HEK293 (cell line): Measurements from ENCODE around the gene DYNLL1.

Experiments used
- AEBP2 ChIP-seq: fragments of 450-650 bp; formaldehyde crosslinking; IDR thresholded peaks from 2 replicates; pipeline ENCODE4 v1.5.1; 2016; ENCODE audit warnings: missing biosample characterization, missing genetic modification characterization, borderline replicate concordance
- BCL11A ChIP-seq: fragments of 450-650 bp; formaldehyde crosslinking; IDR thresholded peaks from 2 replicates; pipeline ENCODE4 v1.5.1; 2016; ENCODE audit warnings: low read depth, missing biosample characterization, missing genetic modification characterization
- BCL11B ChIP-seq: fragments of 450-650 bp; formaldehyde crosslinking; IDR thresholded peaks from 2 replicates; pipeline ENCODE4 v1.5.1; 2016; ENCODE audit warnings: low read depth, missing biosample characterization, missing genetic modification characterization
- BCL6B ChIP-seq: fragments of 450-650 bp; formaldehyde crosslinking; IDR thresholded peaks from 2 replicates; pipeline ENCODE4 v1.5.1; 2017; ENCODE audit warnings: missing biosample characterization, missing genetic modification characterization
- KLF1 ChIP-seq: fragments of 450-650 bp; formaldehyde crosslinking; IDR thresholded peaks from 2 replicates; pipeline ENCODE4 v1.5.1; 2016; ENCODE audit warnings: missing biosample characterization, missing genetic modification characterization
- OSR2 ChIP-seq: fragments of 450-650 bp; formaldehyde crosslinking; IDR thresholded peaks from 2 replicates; pipeline ENCODE4 v1.5.1; 2016; ENCODE audit warnings: missing biosample characterization, missing genetic modification characterization
- YY1 ChIP-seq: fragments of 450-650 bp; formaldehyde crosslinking; IDR thresholded peaks from 2 replicates; pipeline ENCODE4 v1.5.1; 2018; ENCODE audit warnings: missing biosample characterization, missing genetic modification characterization
- ZBTB20 ChIP-seq: fragments of 450-650 bp; formaldehyde crosslinking; IDR thresholded peaks from 2 replicates; pipeline ENCODE4 v1.5.1; 2016; ENCODE audit warnings: missing biosample characterization, missing genetic modification characterization
- ZBTB21 ChIP-seq: fragments of 450-650 bp; formaldehyde crosslinking; IDR thresholded peaks from 2 replicates; pipeline ENCODE4 v1.5.1; 2017; ENCODE audit warnings: missing biosample characterization, missing genetic modification characterization
- ZBTB8A ChIP-seq: fragments of 450-650 bp; formaldehyde crosslinking; IDR thresholded peaks from 2 replicates; pipeline ENCODE4 v1.5.1; 2016; ENCODE audit warnings: missing biosample characterization, missing genetic modification characterization
- ZFP3 ChIP-seq: fragments of 450-650 bp; formaldehyde crosslinking; IDR thresholded peaks from 2 replicates; pipeline ENCODE4 v1.5.1; 2016; ENCODE audit warnings: low read depth, missing biosample characterization, missing genetic modification characterization
- ZFP41 ChIP-seq: fragments of 450-650 bp; formaldehyde crosslinking; IDR thresholded peaks from 2 replicates; pipeline ENCODE4 v1.5.1; 2016; ENCODE audit warnings: missing biosample characterization, missing genetic modification characterization, borderline replicate concordance
- ZNF169 ChIP-seq: fragments of 450-650 bp; formaldehyde crosslinking; IDR thresholded peaks from 2 replicates; pipeline ENCODE4 v1.5.1; 2016; ENCODE audit warnings: missing biosample characterization, missing genetic modification characterization
- ZNF2 ChIP-seq: fragments of 450-650 bp; formaldehyde crosslinking; IDR thresholded peaks from 2 replicates; pipeline ENCODE4 v1.5.1; 2016; ENCODE audit warnings: missing biosample characterization, missing genetic modification characterization
- ZNF221 ChIP-seq: fragments of 450-650 bp; formaldehyde crosslinking; IDR thresholded peaks from 2 replicates; pipeline ENCODE4 v1.5.1; 2017; ENCODE audit warnings: missing biosample characterization, missing genetic modification characterization, borderline replicate concordance
- ZNF24 ChIP-seq: fragments of 450-650 bp; formaldehyde crosslinking; IDR thresholded peaks from 2 replicates; pipeline ENCODE4 v1.5.1; 2016; ENCODE audit warnings: missing biosample characterization, missing genetic modification characterization
- ZNF324 ChIP-seq: fragments of 450-650 bp; formaldehyde crosslinking; IDR thresholded peaks from 2 replicates; pipeline ENCODE4 v1.5.1; 2016; ENCODE audit warnings: missing biosample characterization, missing genetic modification characterization
- ZNF354C ChIP-seq: fragments of 450-650 bp; formaldehyde crosslinking; IDR thresholded peaks from 2 replicates; pipeline ENCODE4 v1.5.1; 2016; ENCODE audit warnings: missing biosample characterization, missing genetic modification characterization, low read depth, borderline replicate concordance
- ZNF366 ChIP-seq: fragments of 450-650 bp; formaldehyde crosslinking; conservative IDR thresholded peaks from 2 replicates; pipeline ENCODE4 v1.5.1; 2016; ENCODE audit warnings: missing biosample characterization, missing genetic modification characterization
- ZNF391 ChIP-seq: fragments of 450-650 bp; formaldehyde crosslinking; IDR thresholded peaks from 2 replicates; pipeline ENCODE4 v1.5.1; 2016; ENCODE audit warnings: low read depth, missing biosample characterization, missing genetic modification characterization, borderline replicate concordance
- ZNF404 ChIP-seq: fragments of 450-650 bp; formaldehyde crosslinking; IDR thresholded peaks from 2 replicates; pipeline ENCODE4 v1.5.1; 2017; ENCODE audit warnings: missing biosample characterization, missing genetic modification characterization
- ZNF416 ChIP-seq: fragments of 450-650 bp; formaldehyde crosslinking; IDR thresholded peaks from 2 replicates; pipeline ENCODE4 v1.5.1; 2016; ENCODE audit warnings: missing biosample characterization, missing genetic modification characterization
- ZNF449 ChIP-seq: fragments of 450-650 bp; formaldehyde crosslinking; IDR thresholded peaks from 2 replicates; pipeline ENCODE4 v1.5.1; 2017; ENCODE audit warnings: missing biosample characterization, mild to moderate bottlenecking, missing genetic modification characterization, moderate library complexity
- ZNF510 ChIP-seq: fragments of 450-650 bp; formaldehyde crosslinking; IDR thresholded peaks from 2 replicates; pipeline ENCODE4 v1.5.1; 2018; ENCODE audit warnings: mild to moderate bottlenecking, missing genetic modification characterization, missing biosample characterization; ENCODE audit not compliant: insufficient replicate concordance
- ZNF561 ChIP-seq: fragments of 450-650 bp; IDR thresholded peaks from 2 replicates; pipeline ENCODE4 v1.5.1; 2018; ENCODE audit warnings: missing biosample characterization, missing genetic modification characterization, borderline replicate concordance
- ZNF610 ChIP-seq: fragments of 450-650 bp; formaldehyde crosslinking; IDR thresholded peaks from 2 replicates; pipeline ENCODE4 v1.5.1; 2016; ENCODE audit warnings: missing biosample characterization, missing genetic modification characterization, borderline replicate concordance
- ZNF791 ChIP-seq: fragments of 450-650 bp; formaldehyde crosslinking; IDR thresholded peaks from 2 replicates; pipeline ENCODE4 v1.5.1; 2016; ENCODE audit warnings: missing biosample characterization, missing genetic modification characterization
- ZSCAN16 ChIP-seq: fragments of 450-650 bp; formaldehyde crosslinking; IDR thresholded peaks from 2 replicates; pipeline ENCODE4 v1.5.1; 2016; ENCODE audit warnings: missing biosample characterization, missing genetic modification characterization
- TF ChIP-seq, protein P1 (sequence below): fragments of 450-650 bp; formaldehyde crosslinking; IDR thresholded peaks from 2 replicates; pipeline ENCODE4 v1.5.1; 2016; ENCODE audit warnings: missing biosample characterization, missing genetic modification characterization
- TF ChIP-seq, protein P2 (sequence below): fragments of 450-650 bp; formaldehyde crosslinking; IDR thresholded peaks from 2 replicates; pipeline ENCODE4 v1.5.1; 2016; ENCODE audit warnings: missing biosample characterization, missing genetic modification characterization
- TF ChIP-seq, protein P3 (sequence below): IDR thresholded peaks from 2 replicates; pipeline ENCODE4 v1.6.1; 2011; ENCODE audit warnings: mild to moderate bottlenecking, low read depth, low read length, borderline replicate concordance

DYNLL1 gene

DNA sequence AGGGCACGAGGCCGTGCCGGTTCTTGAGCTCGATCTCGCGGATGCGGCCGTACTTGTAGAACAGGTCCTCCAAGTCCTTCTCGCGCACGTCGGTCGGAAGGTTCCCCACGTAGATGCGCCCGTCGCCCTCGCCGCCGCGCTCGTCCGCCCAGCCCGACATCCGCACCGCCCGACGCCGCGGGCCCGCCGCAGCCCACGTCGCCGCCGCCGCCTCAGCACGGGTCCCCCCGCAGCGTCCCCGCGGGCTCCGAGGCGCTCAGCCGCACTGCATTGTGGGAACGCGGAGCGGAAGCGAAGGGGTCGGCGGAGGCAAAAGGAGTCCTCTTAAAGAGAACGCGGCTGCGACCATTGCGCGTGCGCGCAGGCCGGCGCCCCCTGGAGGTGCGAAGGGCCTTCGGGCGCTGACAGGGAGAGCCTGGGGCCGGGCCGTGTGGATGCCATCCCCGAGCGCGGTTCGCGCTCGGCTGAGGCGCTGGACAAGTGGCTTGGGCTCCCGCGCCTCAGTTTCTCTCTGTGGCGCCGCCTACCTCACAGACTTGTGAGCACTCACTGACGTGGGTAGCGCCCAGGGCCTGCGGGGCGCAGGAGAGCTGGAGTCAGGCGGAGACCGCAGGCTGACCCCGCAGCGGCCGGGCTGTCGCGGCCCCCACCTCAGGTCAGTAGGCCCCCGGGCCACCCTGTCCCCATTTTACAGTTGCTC, 26.3 kb upstream of the DYNLL1 start, which contains the start of gene SRSF9 (continued):
- TF ChIP-seq ZBTB21 (tag by site-specific recombination) (no peak), ZNF169 (tag by site-specific recombination) (no peak), ZNF510 (tag by site-specific recombination) (no peak), ZNF2 (tag by site-specific recombination) (peak; percentile 55; the same call in 1 of the 2 replicates), ZNF561 (peak; percentile 95), ZSCAN16 (tag by site-specific recombination) (no peak), ZFP3 (no peak), ZNF416 (tag by site-specific recombination) (no peak), ZNF354C (tag by site-specific recombination) (no peak), ZNF24 (tag by site-specific recombination) (0 out of 2 replicates have a peak, but pooled peaks have one; percentile 31), BCL11A (tag by site-specific recombination) (peak; percentile 85; the same call in 1 of the 2 replicates), AEBP2 (tag by site-specific recombination) (no peak), ZNF791 (tag by site-specific recombination) (no peak), ZNF366 (no peak), YY1 (tag by site-specific recombination) (no peak; the same call in none of the 2 replicates), OSR2 (no peak), KLF1 (tag by site-specific recombination) (no peak), ZNF610 (tag by site-specific recombination) (peak; percentile 47; the same call in 1 of the 2 replicates), ZNF404 (no peak), ZNF324 (tag by site-specific recombination) (no peak), BCL6B (tag by site-specific recombination) (no peak), ZFP41 (tag by site-specific recombination) (no peak), ZBTB20 (peak; percentile 40; the same call in 1 of the 2 replicates), ZNF449 (no peak; the same call in 1 of the 2 replicates), ZNF221 (tag by site-specific recombination) (no peak), ZBTB8A (tag by site-specific recombination) (peak; percentile 87), ZNF391 (tag by site-specific recombination) (peak; percentile 54; the same call in 1 of the 2 replicates), BCL11B (tag by site-specific recombination) (0 out of 2 replicates have a peak, but pooled peaks have one; percentile 34)
- TF ChIP-seq, protein P1, sequence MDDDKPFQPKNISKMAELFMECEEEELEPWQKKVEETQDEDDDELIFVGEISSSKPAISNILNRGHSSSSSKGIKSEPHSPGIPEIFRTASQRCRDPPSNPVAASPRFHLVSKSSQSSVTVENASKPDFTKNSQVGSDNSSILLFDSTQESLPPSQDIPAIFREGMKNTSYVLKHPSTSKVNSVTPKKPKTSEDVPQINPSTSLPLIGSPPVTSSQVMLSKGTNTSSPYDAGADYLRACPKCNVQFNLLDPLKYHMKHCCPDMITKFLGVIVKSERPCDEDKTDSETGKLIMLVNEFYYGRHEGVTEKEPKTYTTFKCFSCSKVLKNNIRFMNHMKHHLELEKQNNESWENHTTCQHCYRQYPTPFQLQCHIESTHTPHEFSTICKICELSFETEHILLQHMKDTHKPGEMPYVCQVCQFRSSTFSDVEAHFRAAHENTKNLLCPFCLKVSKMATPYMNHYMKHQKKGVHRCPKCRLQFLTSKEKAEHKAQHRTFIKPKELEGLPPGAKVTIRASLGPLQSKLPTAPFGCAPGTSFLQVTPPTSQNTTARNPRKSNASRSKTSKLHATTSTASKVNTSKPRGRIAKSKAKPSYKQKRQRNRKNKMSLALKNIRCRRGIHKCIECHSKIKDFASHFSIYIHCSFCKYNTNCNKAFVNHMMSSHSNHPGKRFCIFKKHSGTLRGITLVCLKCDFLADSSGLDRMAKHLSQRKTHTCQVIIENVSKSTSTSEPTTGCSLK, result no peak
- TF ChIP-seq, protein P2, sequence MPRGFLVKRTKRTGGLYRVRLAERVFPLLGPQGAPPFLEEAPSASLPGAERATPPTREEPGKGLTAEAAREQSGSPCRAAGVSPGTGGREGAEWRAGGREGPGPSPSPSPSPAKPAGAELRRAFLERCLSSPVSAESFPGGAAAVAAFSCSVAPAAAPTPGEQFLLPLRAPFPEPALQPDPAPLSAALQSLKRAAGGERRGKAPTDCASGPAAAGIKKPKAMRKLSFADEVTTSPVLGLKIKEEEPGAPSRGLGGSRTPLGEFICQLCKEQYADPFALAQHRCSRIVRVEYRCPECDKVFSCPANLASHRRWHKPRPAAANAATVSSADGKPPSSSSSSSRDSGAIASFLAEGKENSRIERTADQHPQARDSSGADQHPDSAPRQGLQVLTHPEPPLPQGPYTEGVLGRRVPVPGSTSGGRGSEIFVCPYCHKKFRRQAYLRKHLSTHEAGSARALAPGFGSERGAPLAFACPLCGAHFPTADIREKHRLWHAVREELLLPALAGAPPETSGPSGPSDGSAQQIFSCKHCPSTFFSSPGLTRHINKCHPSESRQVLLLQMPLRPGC (tag by site-specific recombination), result peak; percentile 30; the same call in 1 of the 2 replicates
- TF ChIP-seq, protein P3, sequence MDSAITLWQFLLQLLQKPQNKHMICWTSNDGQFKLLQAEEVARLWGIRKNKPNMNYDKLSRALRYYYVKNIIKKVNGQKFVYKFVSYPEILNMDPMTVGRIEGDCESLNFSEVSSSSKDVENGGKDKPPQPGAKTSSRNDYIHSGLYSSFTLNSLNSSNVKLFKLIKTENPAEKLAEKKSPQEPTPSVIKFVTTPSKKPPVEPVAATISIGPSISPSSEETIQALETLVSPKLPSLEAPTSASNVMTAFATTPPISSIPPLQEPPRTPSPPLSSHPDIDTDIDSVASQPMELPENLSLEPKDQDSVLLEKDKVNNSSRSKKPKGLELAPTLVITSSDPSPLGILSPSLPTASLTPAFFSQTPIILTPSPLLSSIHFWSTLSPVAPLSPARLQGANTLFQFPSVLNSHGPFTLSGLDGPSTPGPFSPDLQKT, result peak; percentile 67; the same call in 1 of the 2 replicates
